HEK293 (cell line): ENCODE measurements around the gene ASGR2.

Source experiments
- CTCF ChIA-PET: fragments of 350-600 bp; formaldehyde crosslinking; extraction: SDS; loops from one replicate; lab custom pipeline; 2021; ENCODE audit warnings: antibody characterized with exemption; lab: Yijun Ruan, JAX
- POLR2A ChIA-PET: fragments of 300-600 bp; formaldehyde crosslinking; extraction: SDS; loops from one replicate; lab custom pipeline; 2020; ENCODE audit warnings: antibody characterized with exemption, inconsistent platforms; lab: Yijun Ruan, JAX
- H3K27ac ChIP-seq: fragments of 200-500 bp; sonication (Bioruptor generic); 2 replicates; pipeline ENCODE4 v1.5.1; 2014; ENCODE audit warnings: low read depth, low read length, control low read depth, inconsistent platforms; ENCODE audit errors: extremely low read depth
- H3K36me3 ChIP-seq, 2 experiments: fragments of 200-500 bp in 1 of 2; sonication (Bioruptor generic) in 1 of 2; 1 replicate in 1 of 2; 2 replicates in 1 of 2; pipeline ENCODE4 v1.5.1; 2014 to 2017; ENCODE audit warnings: inconsistent platforms in 2 of 2, low read length in 2 of 2; ENCODE audit not compliant: control insufficient read depth in 2 of 2, insufficient read depth in 1 of 2
- H3K4me1 ChIP-seq: fragments of 200-500 bp; sonication (Bioruptor generic); 2 replicates; pipeline ENCODE4 v1.5.1; 2014; ENCODE audit warnings: mild to moderate bottlenecking, low read length, inconsistent platforms; ENCODE audit not compliant: control insufficient read depth, insufficient read depth
- H3K4me3 ChIP-seq: 2 replicates; pipeline ENCODE4 v1.5.1; 2011; ENCODE audit warnings: low read depth, mild to moderate bottlenecking, control low read depth, low read length, moderate library complexity
- H3K9me3 ChIP-seq: fragments of 200-500 bp; sonication (Bioruptor generic); 2 replicates; pipeline ENCODE4 v1.5.1; 2014; ENCODE audit warnings: low read depth, low read length, inconsistent platforms; ENCODE audit not compliant: control insufficient read depth, insufficient read depth
- BCL11A ChIP-seq: fragments of 450-650 bp; formaldehyde crosslinking; IDR thresholded peaks from 2 replicates; pipeline ENCODE4 v1.5.1; 2016; ENCODE audit warnings: low read depth, missing biosample characterization, missing genetic modification characterization
- SCRT2 ChIP-seq: fragments of 450-650 bp; formaldehyde crosslinking; IDR thresholded peaks from 2 replicates; pipeline ENCODE4 v1.5.1; 2016; ENCODE audit warnings: missing biosample characterization, missing genetic modification characterization
- SP2 ChIP-seq: fragments of 450-650 bp; formaldehyde crosslinking; IDR thresholded peaks from 2 replicates; pipeline ENCODE4 v1.5.1; 2016; ENCODE audit warnings: missing biosample characterization, missing genetic modification characterization
- SP3 ChIP-seq: fragments of 450-650 bp; formaldehyde crosslinking; IDR thresholded peaks from 2 replicates; pipeline ENCODE4 v1.5.1; 2016; ENCODE audit warnings: missing biosample characterization, missing genetic modification characterization
- TCF7L2 ChIP-seq: IDR thresholded peaks from 2 replicates; pipeline ENCODE4 v1.6.1; 2011; ENCODE audit warnings: low read depth, mild to moderate bottlenecking, inconsistent platforms, low read length, moderate library complexity, borderline replicate concordance
- TRIM28 ChIP-seq: IDR thresholded peaks from 2 replicates; pipeline ENCODE4 v1.6.1; 2011; ENCODE audit warnings: low read length, control low read depth, borderline replicate concordance
- WT1 ChIP-seq: fragments of 450-650 bp; formaldehyde crosslinking; IDR thresholded peaks from 2 replicates; pipeline ENCODE4 v1.5.1; 2016; ENCODE audit warnings: missing biosample characterization, missing genetic modification characterization
- ZBTB17 ChIP-seq: fragments of 450-650 bp; formaldehyde crosslinking; IDR thresholded peaks from 2 replicates; pipeline ENCODE4 v1.5.1; 2016; ENCODE audit warnings: missing biosample characterization, missing genetic modification characterization
- ZFHX2 ChIP-seq: fragments of 450-650 bp; formaldehyde crosslinking; conservative IDR thresholded peaks from 2 replicates; pipeline ENCODE4 v1.5.1; 2016; ENCODE audit warnings: missing biosample characterization, missing genetic modification characterization
- ZNF112 ChIP-seq: fragments of 450-650 bp; formaldehyde crosslinking; IDR thresholded peaks from 2 replicates; pipeline ENCODE4 v1.5.0; 2017; ENCODE audit warnings: missing biosample characterization, missing genetic modification characterization
- ZNF138 ChIP-seq: fragments of 450-650 bp; formaldehyde crosslinking; IDR thresholded peaks from 2 replicates; pipeline ENCODE4 v1.5.1; 2016; ENCODE audit warnings: missing biosample characterization, missing genetic modification characterization, borderline replicate concordance
- ZNF140 ChIP-seq: fragments of 450-650 bp; formaldehyde crosslinking; IDR thresholded peaks from 2 replicates; pipeline ENCODE4 v1.5.1; 2016; ENCODE audit warnings: missing biosample characterization, missing genetic modification characterization
- ZNF184 ChIP-seq: fragments of 450-650 bp; IDR thresholded peaks from 2 replicates; pipeline ENCODE4 v1.5.1; 2018; ENCODE audit warnings: missing biosample characterization, mild to moderate bottlenecking, missing genetic modification characterization
- ZNF223 ChIP-seq: fragments of 450-650 bp; formaldehyde crosslinking; IDR thresholded peaks from 2 replicates; pipeline ENCODE4 v1.5.1; 2016; ENCODE audit warnings: missing biosample characterization, missing genetic modification characterization
- ZNF274 ChIP-seq, 2 experiments: fragments of 200-500 bp in 1 of 2; fragments of 450-650 bp in 1 of 2; sonication (Bioruptor generic) in 1 of 2; formaldehyde crosslinking in 1 of 2; IDR thresholded peaks; 2 replicates each; pipeline versions ENCODE4 v1.5.1 to v1.6.1; 2014 to 2016; ENCODE audit warnings: borderline replicate concordance in 1 of 2, inconsistent platforms in 1 of 2, low read length in 1 of 2, missing biosample characterization in 1 of 2, missing genetic modification characterization in 1 of 2
- ZNF391 ChIP-seq: fragments of 450-650 bp; formaldehyde crosslinking; IDR thresholded peaks from 2 replicates; pipeline ENCODE4 v1.5.1; 2016; ENCODE audit warnings: low read depth, missing biosample characterization, missing genetic modification characterization, borderline replicate concordance
- ZNF394 ChIP-seq: fragments of 450-650 bp; formaldehyde crosslinking; IDR thresholded peaks from 2 replicates; pipeline ENCODE4 v1.5.1; 2016; ENCODE audit warnings: missing biosample characterization, missing genetic modification characterization, mild to moderate bottlenecking, moderate library complexity, borderline replicate concordance
- ZNF404 ChIP-seq: fragments of 450-650 bp; formaldehyde crosslinking; IDR thresholded peaks from 2 replicates; pipeline ENCODE4 v1.5.1; 2017; ENCODE audit warnings: missing biosample characterization, missing genetic modification characterization
- ZNF416 ChIP-seq: fragments of 450-650 bp; formaldehyde crosslinking; IDR thresholded peaks from 2 replicates; pipeline ENCODE4 v1.5.1; 2016; ENCODE audit warnings: missing biosample characterization, missing genetic modification characterization
- ZNF426 ChIP-seq: fragments of 450-650 bp; formaldehyde crosslinking; IDR thresholded peaks from 2 replicates; pipeline ENCODE4 v1.5.1; 2017; ENCODE audit warnings: missing biosample characterization, missing genetic modification characterization, mild to moderate bottlenecking, inconsistent platforms, moderate library complexity
- ZNF473 ChIP-seq: fragments of 450-650 bp; formaldehyde crosslinking; IDR thresholded peaks from 2 replicates; pipeline ENCODE4 v1.5.1; 2017; ENCODE audit warnings: missing biosample characterization, missing genetic modification characterization
- ZNF529 ChIP-seq: fragments of 450-650 bp; formaldehyde crosslinking; IDR thresholded peaks from 2 replicates; pipeline ENCODE4 v1.5.1; 2017; ENCODE audit warnings: missing genetic modification characterization, missing biosample characterization; ENCODE audit not compliant: insufficient replicate concordance
- ZNF600 ChIP-seq: fragments of 450-650 bp; formaldehyde crosslinking; IDR thresholded peaks from 2 replicates; pipeline ENCODE4 v1.5.1; 2016; ENCODE audit warnings: missing biosample characterization, missing genetic modification characterization
- ZNF629 ChIP-seq: fragments of 450-650 bp; formaldehyde crosslinking; IDR thresholded peaks from 2 replicates; pipeline ENCODE4 v1.5.1; 2017; ENCODE audit warnings: missing biosample characterization, missing genetic modification characterization
- ZNF785 ChIP-seq: fragments of 450-650 bp; formaldehyde crosslinking; IDR thresholded peaks from 2 replicates; pipeline ENCODE4 v1.5.1; 2016; ENCODE audit warnings: missing biosample characterization, missing genetic modification characterization
- ZNF791 ChIP-seq: fragments of 450-650 bp; formaldehyde crosslinking; IDR thresholded peaks from 2 replicates; pipeline ENCODE4 v1.5.1; 2016; ENCODE audit warnings: missing biosample characterization, missing genetic modification characterization
- ZSCAN23 ChIP-seq: fragments of 450-650 bp; formaldehyde crosslinking; IDR thresholded peaks from 2 replicates; pipeline ENCODE4 v1.5.1; 2016; ENCODE audit warnings: missing biosample characterization, missing genetic modification characterization
- TF ChIP-seq, protein P1 (sequence below): fragments of 450-650 bp; formaldehyde crosslinking; IDR thresholded peaks from 2 replicates; pipeline ENCODE4 v1.5.1; 2017; ENCODE audit warnings: missing biosample characterization, missing genetic modification characterization
- TF ChIP-seq, protein P2 (sequence below): fragments of 450-650 bp; formaldehyde crosslinking; IDR thresholded peaks from 2 replicates; pipeline ENCODE4 v1.5.1; 2016; ENCODE audit warnings: missing biosample characterization, missing genetic modification characterization

Gene ASGR2

DNA sequence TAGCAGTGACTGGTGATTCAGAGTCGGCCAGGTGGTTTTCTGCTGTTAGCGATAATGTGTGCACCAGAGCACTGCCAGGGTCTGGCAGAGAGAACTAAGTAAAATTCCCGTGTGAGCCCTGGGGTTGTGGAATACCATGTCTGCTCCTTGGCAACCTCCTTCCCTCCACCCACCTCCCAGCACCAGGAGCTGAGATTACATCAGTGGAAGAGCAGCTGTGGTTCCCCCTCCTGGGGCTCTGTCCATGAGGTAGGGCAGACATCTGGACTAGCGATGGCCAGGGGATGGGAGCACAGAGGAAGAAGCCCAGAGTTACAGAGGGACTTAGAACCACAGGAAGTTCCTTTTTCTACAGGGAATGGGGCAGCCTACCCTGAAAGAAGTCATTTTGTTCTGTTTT is 50.4 kb downstream of the ASGR2 start:
- Histone ChIP-seq H3K27ac (no peak overlapping the region), H3K4me3 (no peak overlapping the region), H3K4me1 (0 out of 2 replicates have a peak, but pooled peaks cover 5% of the 10 kb centered on the region), H3K9me3 (no peaks in the 10 kb centered on the region), H3K36me3 (no peaks in the 10 kb centered on the region)
- TF ChIP-seq WT1 (tag by site-specific recombination) (no peak), ZNF274 (IDR thresholded peaks at IDR 0.05; ENCODE audit: low read length) (no peak), ZNF274 (tag by site-specific recombination; IDR thresholded peaks at IDR 0.05; ENCODE audit: borderline replicate concordance) (no peak), SP2 (tag by site-specific recombination) (no peak), ZNF138 (no peak), ZNF416 (tag by site-specific recombination) (no peak), ZNF391 (no peak), ZNF426 (tag by site-specific recombination) (no peak), SCRT2 (tag by site-specific recombination) (no peak), ZNF600 (tag by site-specific recombination) (no peak), TRIM28 (no peak), ZNF140 (tag by site-specific recombination) (no peak), ZSCAN23 (tag by site-specific recombination) (no peak), ZNF223 (tag by site-specific recombination) (no peak), SP3 (tag by site-specific recombination) (no peak), ZNF404 (no peak), ZNF629 (tag by site-specific recombination) (no peak), TCF7L2 (no peak), ZNF112 (tag by site-specific recombination) (no peak)
- TF ChIP-seq, protein P1, sequence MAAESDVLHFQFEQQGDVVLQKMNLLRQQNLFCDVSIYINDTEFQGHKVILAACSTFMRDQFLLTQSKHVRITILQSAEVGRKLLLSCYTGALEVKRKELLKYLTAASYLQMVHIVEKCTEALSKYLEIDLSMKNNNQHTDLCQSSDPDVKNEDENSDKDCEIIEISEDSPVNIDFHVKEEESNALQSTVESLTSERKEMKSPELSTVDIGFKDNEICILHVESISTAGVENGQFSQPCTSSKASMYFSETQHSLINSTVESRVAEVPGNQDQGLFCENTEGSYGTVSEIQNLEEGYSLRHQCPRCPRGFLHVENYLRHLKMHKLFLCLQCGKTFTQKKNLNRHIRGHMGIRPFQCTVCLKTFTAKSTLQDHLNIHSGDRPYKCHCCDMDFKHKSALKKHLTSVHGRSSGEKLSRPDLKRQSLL (tag by site-specific recombination) = no peak
- CTCF ChIA-PET = interaction anchor here (1.7 to 2.8 kb wide), 2 partner anchors 13 to 19 kb away, joined by 12 to 15 read pairs; no protein-coding TSS in a partner anchor
- POLR2A ChIA-PET = no interaction called here

DNA sequence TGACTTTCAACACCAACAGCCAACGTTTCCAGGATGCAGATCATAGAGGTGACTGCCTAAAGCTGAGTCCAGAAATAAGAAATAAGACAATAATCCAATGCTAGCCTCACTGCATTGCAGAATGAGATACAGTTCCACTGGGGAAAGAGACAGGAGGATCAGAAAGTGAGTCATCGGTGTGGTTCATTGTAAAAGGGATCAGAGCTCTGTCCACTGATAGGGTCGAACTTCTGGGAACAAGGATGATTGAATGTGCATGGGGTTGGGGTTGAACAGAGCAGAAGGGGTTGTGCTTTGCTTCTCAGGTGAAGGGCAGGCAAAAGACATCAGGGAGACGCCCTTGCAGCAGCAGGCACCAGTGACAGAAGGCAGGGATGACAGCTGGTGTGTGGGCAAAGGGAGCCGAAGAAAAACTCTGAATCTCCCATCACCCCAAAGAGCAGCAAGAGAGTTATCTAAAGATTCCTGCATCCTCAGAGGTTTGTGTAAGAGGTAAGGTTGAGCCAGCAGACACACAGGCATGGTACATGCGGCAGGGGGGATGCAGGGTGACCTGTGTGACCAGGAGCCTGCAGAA is 51.0 kb downstream of the ASGR2 start:
- POLR2A ChIA-PET = no interaction called here
- H3K36me3 ChIP-seq = no peaks in the 10 kb centered on the region
- no peak for TF ChIP-seq BCL11A (tag by site-specific recombination)
- peak; percentile 59; the same call in 1 of the 2 replicates for TF ChIP-seq ZBTB17 (tag by site-specific recombination)
- TF ChIP-seq, all 188 proteins: peak for 1
- H3K4me1 ChIP-seq = 0 out of 2 replicates have a peak, but pooled peaks cover 5% of the 10 kb centered on the region
- no peaks in the 10 kb centered on the region for H3K9me3 ChIP-seq
- H3K27ac ChIP-seq = no peak overlapping the region
- no peak overlapping the region for H3K4me3 ChIP-seq
- CTCF ChIA-PET = interaction anchor here (0.9 to 2.8 kb wide), 4 partner anchors 11 to 114 kb away, joined by 3 to 15 read pairs (median 8); no protein-coding TSS in a partner anchor

DNA sequence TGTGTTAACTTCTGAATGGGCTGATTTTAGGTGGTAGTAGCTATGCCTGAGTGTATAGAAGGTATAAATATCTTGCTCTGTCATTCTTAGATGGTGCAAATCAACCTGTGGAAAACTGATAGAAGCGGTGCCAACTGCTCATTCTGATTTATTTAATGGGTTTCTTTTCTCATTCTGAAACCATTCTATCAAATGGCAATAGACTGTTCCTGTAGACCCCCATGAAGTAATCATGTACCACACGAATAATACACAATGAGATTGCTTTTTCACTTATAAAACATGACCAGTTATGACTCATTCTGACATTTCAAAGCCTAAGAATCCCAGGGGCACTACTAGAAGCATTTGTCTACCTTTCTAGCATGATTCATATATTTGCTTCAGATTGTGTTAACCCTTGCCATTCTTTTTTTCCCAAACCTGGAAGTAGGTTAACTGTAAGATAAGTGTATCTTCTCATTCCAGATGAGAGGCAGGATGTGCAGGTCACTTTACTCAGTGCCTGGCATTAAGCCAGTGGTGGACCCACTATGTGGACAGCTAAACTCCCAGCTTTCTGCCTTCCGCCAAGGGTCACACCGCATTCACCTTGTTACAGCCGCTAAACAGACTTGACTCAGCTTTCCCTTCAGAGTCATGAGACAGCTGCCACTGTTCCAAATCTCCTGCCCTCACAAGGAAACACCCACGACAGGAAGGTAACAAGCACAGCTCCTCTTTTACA is 54.3 kb downstream of the ASGR2 start:
- CTCF ChIA-PET = interaction anchor here (0.6 to 1.4 kb wide), 5 partner anchors 8 to 377 kb away, joined by 3 to 6 read pairs (median 4); no protein-coding TSS in a partner anchor
- TF ChIP-seq ZNF791 (tag by site-specific recombination) (no peak), ZNF184 (0 out of 2 replicates have a peak, but pooled peaks have one; percentile 54), ZNF138 (no peak), ZNF785 (no peak), ZNF394 (tag by site-specific recombination) (peak; percentile 28; the same call in 1 of the 2 replicates), ZNF529 (no peak), ZNF473 (no peak), ZFHX2 (tag by site-specific recombination) (peak; percentile 41), ZNF223 (tag by site-specific recombination) (no peak)
- TF ChIP-seq, protein P2, sequence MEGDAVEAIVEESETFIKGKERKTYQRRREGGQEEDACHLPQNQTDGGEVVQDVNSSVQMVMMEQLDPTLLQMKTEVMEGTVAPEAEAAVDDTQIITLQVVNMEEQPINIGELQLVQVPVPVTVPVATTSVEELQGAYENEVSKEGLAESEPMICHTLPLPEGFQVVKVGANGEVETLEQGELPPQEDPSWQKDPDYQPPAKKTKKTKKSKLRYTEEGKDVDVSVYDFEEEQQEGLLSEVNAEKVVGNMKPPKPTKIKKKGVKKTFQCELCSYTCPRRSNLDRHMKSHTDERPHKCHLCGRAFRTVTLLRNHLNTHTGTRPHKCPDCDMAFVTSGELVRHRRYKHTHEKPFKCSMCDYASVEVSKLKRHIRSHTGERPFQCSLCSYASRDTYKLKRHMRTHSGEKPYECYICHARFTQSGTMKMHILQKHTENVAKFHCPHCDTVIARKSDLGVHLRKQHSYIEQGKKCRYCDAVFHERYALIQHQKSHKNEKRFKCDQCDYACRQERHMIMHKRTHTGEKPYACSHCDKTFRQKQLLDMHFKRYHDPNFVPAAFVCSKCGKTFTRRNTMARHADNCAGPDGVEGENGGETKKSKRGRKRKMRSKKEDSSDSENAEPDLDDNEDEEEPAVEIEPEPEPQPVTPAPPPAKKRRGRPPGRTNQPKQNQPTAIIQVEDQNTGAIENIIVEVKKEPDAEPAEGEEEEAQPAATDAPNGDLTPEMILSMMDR (tag by site-specific recombination) = no peak

More for the DNA sequence above, 54.3 kb downstream of the ASGR2 start:
- POLR2A ChIA-PET = interaction anchor here (0.6 kb wide), 1 partner anchor 178 kb away, joined by 3 read pairs; no protein-coding TSS in a partner anchor
- Histone ChIP-seq H3K36me3 (no peaks in the 10 kb centered on the region), H3K9me3 (no peaks in the 10 kb centered on the region), H3K4me1 (0 out of 2 replicates have a peak, but pooled peaks cover 5% of the 10 kb centered on the region), H3K4me3 (no peak overlapping the region), H3K27ac (no peak overlapping the region)
